WTC11 (cell line): Measurements from ENCODE around the gene POU3F3. TPM values are rescaled to one million over a fixed set of nuclear protein-coding genes. Genes with fewer than 3 reads are reported as not detected.

Experiments used
- ATAC-seq: fragments of 200-7000 bp; cut with Tn5 transposase; 2 replicates; pipeline ENCODE4 v1.10.0; 2021; ENCODE audit warnings: mild to moderate bottlenecking, moderate library complexity
- CTCF ChIA-PET: fragments of 300-600 bp; sonication (Branson Sonifier 250); formaldehyde crosslinking; loops from one replicate; lab custom pipeline; 2021; ENCODE audit warnings: antibody characterized with exemption; lab: Charles Lee
- POLR2A ChIA-PET: fragments of 350-600 bp; sonication (Branson Sonifier 250); formaldehyde crosslinking; loops from one replicate; lab custom pipeline; 2021; ENCODE audit warnings: antibody characterized with exemption; lab: Charles Lee
- DNase-seq: peaks from one replicate; pipeline ENCODE4 v3.0.0; 2021; ENCODE audit warnings: low spot score
- H3K27ac Mint-ChIP-seq: 2 replicates; pipeline ENCODE4 v1.8.0; 2021; ENCODE audit warnings: mixed read lengths
- H3K27me3 Mint-ChIP-seq: 2 replicates; pipeline ENCODE4 v1.8.0; 2021; ENCODE audit warnings: low read depth, mild to moderate bottlenecking, moderate library complexity, mixed read lengths
- H3K36me3 Mint-ChIP-seq: 2 replicates; pipeline ENCODE4 v1.8.0; 2021; ENCODE audit warnings: mixed read lengths
- H3K4me1 Mint-ChIP-seq: 2 replicates; pipeline ENCODE4 v1.8.0; 2022; ENCODE audit warnings: mixed read lengths
- H3K4me3 Mint-ChIP-seq: 2 replicates; pipeline ENCODE4 v1.8.0; 2021; ENCODE audit warnings: mild to moderate bottlenecking, moderate library complexity, mixed read lengths
- H3K9me3 Mint-ChIP-seq: 2 replicates; pipeline ENCODE4 v1.8.0; 2021; ENCODE audit warnings: mixed read lengths
- CREB1 ChIP-seq: sonication (generic); formaldehyde crosslinking; IDR thresholded peaks from 2 replicates; pipeline ENCODE4 v1.8.0; 2023; ENCODE audit warnings: mild to moderate bottlenecking, missing genetic modification reagents
- FOXJ3 ChIP-seq: sonication (generic); formaldehyde crosslinking; IDR thresholded peaks from 2 replicates; pipeline ENCODE4 v1.9.0; 2021; ENCODE audit warnings: missing genetic modification reagents, mild to moderate bottlenecking, borderline replicate concordance
- FOXP1 ChIP-seq: sonication (generic); formaldehyde crosslinking; IDR thresholded peaks from 2 replicates; pipeline ENCODE4 v1.8.0; 2022; ENCODE audit warnings: missing genetic modification reagents, mild to moderate bottlenecking, moderate library complexity, borderline replicate concordance
- MXD4 ChIP-seq: fragments of 250-450 bp; sonication (Bioruptor Pico); IDR thresholded peaks from 2 replicates; pipeline ENCODE4 v1.8.0; 2021; ENCODE audit warnings: mild to moderate bottlenecking, moderate library complexity, borderline replicate concordance
- NFATC4 ChIP-seq: fragments of 250-450 bp; sonication (Bioruptor Pico); IDR thresholded peaks from 2 replicates; pipeline ENCODE4 v1.9.0; 2021; ENCODE audit warnings: mild to moderate bottlenecking
- OVOL2 ChIP-seq: fragments of 250-450 bp; sonication (Bioruptor Pico); IDR thresholded peaks from 2 replicates; pipeline ENCODE4 v1.9.0; 2021; ENCODE audit warnings: mild to moderate bottlenecking, borderline replicate concordance
- TCF7 ChIP-seq: sonication (generic); formaldehyde crosslinking; IDR thresholded peaks from 2 replicates; pipeline ENCODE4 v1.8.0; 2022; ENCODE audit warnings: mild to moderate bottlenecking, low read depth, missing genetic modification reagents, moderate library complexity
- TP53 ChIP-seq: sonication (generic); formaldehyde crosslinking; IDR thresholded peaks from 2 replicates; pipeline ENCODE4 v1.8.1; 2023; ENCODE audit warnings: mild to moderate bottlenecking, missing genetic modification reagents
- ZNF416 ChIP-seq: fragments of 250-450 bp; sonication (Bioruptor Pico); IDR thresholded peaks from 2 replicates; pipeline ENCODE4 v1.9.0; 2021; ENCODE audit warnings: mild to moderate bottlenecking, inconsistent platforms
- total RNA-seq: library from RNA; stranded (reverse); gene quantifications from 3 replicates; pipeline ENCODE4 v1.2.3, GENCODE V29; 2021
- TF ChIP-seq, protein P1 (sequence below): sonication (generic); formaldehyde crosslinking; IDR thresholded peaks from 2 replicates; pipeline ENCODE4 v1.8.1; 2022; ENCODE audit warnings: low read depth, missing genetic modification reagents, borderline replicate concordance
- TF ChIP-seq, protein P2 (sequence below): fragments of 250-450 bp; sonication (Bioruptor Pico); IDR thresholded peaks from 2 replicates; pipeline ENCODE4 v1.8.0; 2021; ENCODE audit warnings: mild to moderate bottlenecking
- TF ChIP-seq, protein P3 (sequence below): sonication (generic); formaldehyde crosslinking; IDR thresholded peaks from 2 replicates; pipeline ENCODE4 v1.8.0; 2023; ENCODE audit warnings: mild to moderate bottlenecking, missing genetic modification reagents
- TF ChIP-seq, protein P4 (sequence below): sonication (generic); formaldehyde crosslinking; IDR thresholded peaks from 2 replicates; pipeline ENCODE4 v1.8.1; 2023; ENCODE audit warnings: mild to moderate bottlenecking, moderate library complexity, missing genetic modification reagents
- TF ChIP-seq, protein P5 (sequence below): sonication (generic); formaldehyde crosslinking; IDR thresholded peaks from 2 replicates; pipeline ENCODE4 v1.8.0; 2022; ENCODE audit warnings: mild to moderate bottlenecking, missing genetic modification reagents
- TF ChIP-seq, protein P6 (sequence below): sonication (generic); formaldehyde crosslinking; IDR thresholded peaks from 2 replicates; pipeline ENCODE4 v1.8.0; 2023; ENCODE audit warnings: missing genetic modification reagents, mild to moderate bottlenecking, borderline replicate concordance
- TF ChIP-seq, protein P7 (sequence below): sonication (generic); formaldehyde crosslinking; IDR thresholded peaks from 2 replicates; pipeline ENCODE4 v1.8.0; 2022; ENCODE audit warnings: mild to moderate bottlenecking, missing genetic modification reagents
- TF ChIP-seq, protein P8 (sequence below): sonication (generic); formaldehyde crosslinking; IDR thresholded peaks from 2 replicates; pipeline ENCODE4 v1.8.1; 2023; ENCODE audit warnings: mild to moderate bottlenecking, missing genetic modification reagents, borderline replicate concordance
- TF ChIP-seq, protein P9 (sequence below): sonication (generic); formaldehyde crosslinking; IDR thresholded peaks from 2 replicates; pipeline ENCODE4 v1.8.0; 2022; ENCODE audit warnings: mild to moderate bottlenecking, missing genetic modification reagents

The POU3F3 gene
- total RNA-seq, 1 experiment from 2014 or later: not detected

DNA sequence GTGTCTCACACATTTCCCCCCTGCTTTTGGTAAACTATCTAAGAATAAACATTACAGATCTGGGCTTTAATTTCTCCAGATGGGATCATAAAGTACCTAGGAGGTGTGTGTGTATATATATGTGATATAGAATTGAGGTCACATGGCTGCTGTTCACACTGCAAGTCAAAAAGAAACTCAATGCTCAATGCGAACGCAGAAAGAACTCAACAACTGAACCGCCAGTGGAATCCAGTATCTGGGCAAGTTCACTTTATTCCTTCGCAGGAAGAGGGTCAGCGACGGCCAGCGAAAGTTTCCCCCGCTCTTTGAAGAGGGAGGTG, 17.7 kb downstream of the POU3F3 start:
- ChIA-PET CTCF (interaction anchor here (0.9 to 3.2 kb wide), 5 partner anchors 8 to 73 kb away, joined by 8 to 59 read pairs (median 8); partner anchors contain the start of gene POU3F3), POLR2A (no interaction called here)
- Mint-ChIP-seq H3K4me1 (peaks cover 43% of the 10 kb centered on the region), H3K36me3 (no peaks in the 10 kb centered on the region), H3K27me3 (peaks cover 97% of the 10 kb centered on the region), H3K9me3 (no peaks in the 10 kb centered on the region), H3K4me3 (peak overlapping the region; percentile 79), H3K27ac (no peak overlapping the region)
- DNase-seq (no peak), ATAC-seq (no peak)
- TF ChIP-seq OVOL2 (no peak), FOXJ3 (CRISPR knock-in tag) (no peak), CREB1 (CRISPR knock-in tag) (no peak), FOXP1 (CRISPR knock-in tag) (no peak), ZNF416 (CRISPR knock-in tag) (no peak), NFATC4 (CRISPR knock-in tag) (no peak), MXD4 (CRISPR knock-in tag) (no peak), TCF7 (no peak), TP53 (CRISPR knock-in tag) (no peak)
- TF ChIP-seq, protein P1, sequence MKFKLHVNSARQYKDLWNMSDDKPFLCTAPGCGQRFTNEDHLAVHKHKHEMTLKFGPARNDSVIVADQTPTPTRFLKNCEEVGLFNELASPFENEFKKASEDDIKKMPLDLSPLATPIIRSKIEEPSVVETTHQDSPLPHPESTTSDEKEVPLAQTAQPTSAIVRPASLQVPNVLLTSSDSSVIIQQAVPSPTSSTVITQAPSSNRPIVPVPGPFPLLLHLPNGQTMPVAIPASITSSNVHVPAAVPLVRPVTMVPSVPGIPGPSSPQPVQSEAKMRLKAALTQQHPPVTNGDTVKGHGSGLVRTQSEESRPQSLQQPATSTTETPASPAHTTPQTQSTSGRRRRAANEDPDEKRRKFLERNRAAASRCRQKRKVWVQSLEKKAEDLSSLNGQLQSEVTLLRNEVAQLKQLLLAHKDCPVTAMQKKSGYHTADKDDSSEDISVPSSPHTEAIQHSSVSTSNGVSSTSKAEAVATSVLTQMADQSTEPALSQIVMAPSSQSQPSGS: no peak
- TF ChIP-seq, protein P2, sequence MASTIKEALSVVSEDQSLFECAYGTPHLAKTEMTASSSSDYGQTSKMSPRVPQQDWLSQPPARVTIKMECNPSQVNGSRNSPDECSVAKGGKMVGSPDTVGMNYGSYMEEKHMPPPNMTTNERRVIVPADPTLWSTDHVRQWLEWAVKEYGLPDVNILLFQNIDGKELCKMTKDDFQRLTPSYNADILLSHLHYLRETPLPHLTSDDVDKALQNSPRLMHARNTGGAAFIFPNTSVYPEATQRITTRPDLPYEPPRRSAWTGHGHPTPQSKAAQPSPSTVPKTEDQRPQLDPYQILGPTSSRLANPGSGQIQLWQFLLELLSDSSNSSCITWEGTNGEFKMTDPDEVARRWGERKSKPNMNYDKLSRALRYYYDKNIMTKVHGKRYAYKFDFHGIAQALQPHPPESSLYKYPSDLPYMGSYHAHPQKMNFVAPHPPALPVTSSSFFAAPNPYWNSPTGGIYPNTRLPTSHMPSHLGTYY (CRISPR knock-in tag): no peak
- TF ChIP-seq, protein P3, sequence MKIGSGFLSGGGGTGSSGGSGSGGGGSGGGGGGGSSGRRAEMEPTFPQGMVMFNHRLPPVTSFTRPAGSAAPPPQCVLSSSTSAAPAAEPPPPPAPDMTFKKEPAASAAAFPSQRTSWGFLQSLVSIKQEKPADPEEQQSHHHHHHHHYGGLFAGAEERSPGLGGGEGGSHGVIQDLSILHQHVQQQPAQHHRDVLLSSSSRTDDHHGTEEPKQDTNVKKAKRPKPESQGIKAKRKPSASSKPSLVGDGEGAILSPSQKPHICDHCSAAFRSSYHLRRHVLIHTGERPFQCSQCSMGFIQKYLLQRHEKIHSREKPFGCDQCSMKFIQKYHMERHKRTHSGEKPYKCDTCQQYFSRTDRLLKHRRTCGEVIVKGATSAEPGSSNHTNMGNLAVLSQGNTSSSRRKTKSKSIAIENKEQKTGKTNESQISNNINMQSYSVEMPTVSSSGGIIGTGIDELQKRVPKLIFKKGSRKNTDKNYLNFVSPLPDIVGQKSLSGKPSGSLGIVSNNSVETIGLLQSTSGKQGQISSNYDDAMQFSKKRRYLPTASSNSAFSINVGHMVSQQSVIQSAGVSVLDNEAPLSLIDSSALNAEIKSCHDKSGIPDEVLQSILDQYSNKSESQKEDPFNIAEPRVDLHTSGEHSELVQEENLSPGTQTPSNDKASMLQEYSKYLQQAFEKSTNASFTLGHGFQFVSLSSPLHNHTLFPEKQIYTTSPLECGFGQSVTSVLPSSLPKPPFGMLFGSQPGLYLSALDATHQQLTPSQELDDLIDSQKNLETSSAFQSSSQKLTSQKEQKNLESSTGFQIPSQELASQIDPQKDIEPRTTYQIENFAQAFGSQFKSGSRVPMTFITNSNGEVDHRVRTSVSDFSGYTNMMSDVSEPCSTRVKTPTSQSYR (CRISPR knock-in tag): no peak
- TF ChIP-seq, protein P4, sequence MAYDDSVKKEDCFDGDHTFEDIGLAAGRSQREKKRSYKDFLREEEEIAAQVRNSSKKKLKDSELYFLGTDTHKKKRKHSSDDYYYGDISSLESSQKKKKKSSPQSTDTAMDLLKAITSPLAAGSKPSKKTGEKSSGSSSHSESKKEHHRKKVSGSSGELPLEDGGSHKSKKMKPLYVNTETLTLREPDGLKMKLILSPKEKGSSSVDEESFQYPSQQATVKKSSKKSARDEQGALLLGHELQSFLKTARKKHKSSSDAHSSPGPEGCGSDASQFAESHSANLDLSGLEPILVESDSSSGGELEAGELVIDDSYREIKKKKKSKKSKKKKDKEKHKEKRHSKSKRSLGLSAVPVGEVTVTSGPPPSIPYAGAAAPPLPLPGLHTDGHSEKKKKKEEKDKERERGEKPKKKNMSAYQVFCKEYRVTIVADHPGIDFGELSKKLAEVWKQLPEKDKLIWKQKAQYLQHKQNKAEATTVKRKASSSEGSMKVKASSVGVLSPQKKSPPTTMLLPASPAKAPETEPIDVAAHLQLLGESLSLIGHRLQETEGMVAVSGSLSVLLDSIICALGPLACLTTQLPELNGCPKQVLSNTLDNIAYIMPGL (CRISPR knock-in tag): no peak
- TF ChIP-seq, protein P5, sequence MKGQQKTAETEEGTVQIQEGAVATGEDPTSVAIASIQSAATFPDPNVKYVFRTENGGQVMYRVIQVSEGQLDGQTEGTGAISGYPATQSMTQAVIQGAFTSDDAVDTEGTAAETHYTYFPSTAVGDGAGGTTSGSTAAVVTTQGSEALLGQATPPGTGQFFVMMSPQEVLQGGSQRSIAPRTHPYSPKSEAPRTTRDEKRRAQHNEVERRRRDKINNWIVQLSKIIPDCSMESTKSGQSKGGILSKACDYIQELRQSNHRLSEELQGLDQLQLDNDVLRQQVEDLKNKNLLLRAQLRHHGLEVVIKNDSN (CRISPR knock-in tag): no peak
- TF ChIP-seq, protein P6, sequence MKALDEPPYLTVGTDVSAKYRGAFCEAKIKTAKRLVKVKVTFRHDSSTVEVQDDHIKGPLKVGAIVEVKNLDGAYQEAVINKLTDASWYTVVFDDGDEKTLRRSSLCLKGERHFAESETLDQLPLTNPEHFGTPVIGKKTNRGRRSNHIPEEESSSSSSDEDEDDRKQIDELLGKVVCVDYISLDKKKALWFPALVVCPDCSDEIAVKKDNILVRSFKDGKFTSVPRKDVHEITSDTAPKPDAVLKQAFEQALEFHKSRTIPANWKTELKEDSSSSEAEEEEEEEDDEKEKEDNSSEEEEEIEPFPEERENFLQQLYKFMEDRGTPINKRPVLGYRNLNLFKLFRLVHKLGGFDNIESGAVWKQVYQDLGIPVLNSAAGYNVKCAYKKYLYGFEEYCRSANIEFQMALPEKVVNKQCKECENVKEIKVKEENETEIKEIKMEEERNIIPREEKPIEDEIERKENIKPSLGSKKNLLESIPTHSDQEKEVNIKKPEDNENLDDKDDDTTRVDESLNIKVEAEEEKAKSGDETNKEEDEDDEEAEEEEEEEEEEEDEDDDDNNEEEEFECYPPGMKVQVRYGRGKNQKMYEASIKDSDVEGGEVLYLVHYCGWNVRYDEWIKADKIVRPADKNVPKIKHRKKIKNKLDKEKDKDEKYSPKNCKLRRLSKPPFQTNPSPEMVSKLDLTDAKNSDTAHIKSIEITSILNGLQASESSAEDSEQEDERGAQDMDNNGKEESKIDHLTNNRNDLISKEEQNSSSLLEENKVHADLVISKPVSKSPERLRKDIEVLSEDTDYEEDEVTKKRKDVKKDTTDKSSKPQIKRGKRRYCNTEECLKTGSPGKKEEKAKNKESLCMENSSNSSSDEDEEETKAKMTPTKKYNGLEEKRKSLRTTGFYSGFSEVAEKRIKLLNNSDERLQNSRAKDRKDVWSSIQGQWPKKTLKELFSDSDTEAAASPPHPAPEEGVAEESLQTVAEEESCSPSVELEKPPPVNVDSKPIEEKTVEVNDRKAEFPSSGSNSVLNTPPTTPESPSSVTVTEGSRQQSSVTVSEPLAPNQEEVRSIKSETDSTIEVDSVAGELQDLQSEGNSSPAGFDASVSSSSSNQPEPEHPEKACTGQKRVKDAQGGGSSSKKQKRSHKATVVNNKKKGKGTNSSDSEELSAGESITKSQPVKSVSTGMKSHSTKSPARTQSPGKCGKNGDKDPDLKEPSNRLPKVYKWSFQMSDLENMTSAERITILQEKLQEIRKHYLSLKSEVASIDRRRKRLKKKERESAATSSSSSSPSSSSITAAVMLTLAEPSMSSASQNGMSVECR (CRISPR knock-in tag): no peak
- TF ChIP-seq, protein P7, sequence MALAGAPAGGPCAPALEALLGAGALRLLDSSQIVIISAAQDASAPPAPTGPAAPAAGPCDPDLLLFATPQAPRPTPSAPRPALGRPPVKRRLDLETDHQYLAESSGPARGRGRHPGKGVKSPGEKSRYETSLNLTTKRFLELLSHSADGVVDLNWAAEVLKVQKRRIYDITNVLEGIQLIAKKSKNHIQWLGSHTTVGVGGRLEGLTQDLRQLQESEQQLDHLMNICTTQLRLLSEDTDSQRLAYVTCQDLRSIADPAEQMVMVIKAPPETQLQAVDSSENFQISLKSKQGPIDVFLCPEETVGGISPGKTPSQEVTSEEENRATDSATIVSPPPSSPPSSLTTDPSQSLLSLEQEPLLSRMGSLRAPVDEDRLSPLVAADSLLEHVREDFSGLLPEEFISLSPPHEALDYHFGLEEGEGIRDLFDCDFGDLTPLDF: no peak
- TF ChIP-seq, protein P8, sequence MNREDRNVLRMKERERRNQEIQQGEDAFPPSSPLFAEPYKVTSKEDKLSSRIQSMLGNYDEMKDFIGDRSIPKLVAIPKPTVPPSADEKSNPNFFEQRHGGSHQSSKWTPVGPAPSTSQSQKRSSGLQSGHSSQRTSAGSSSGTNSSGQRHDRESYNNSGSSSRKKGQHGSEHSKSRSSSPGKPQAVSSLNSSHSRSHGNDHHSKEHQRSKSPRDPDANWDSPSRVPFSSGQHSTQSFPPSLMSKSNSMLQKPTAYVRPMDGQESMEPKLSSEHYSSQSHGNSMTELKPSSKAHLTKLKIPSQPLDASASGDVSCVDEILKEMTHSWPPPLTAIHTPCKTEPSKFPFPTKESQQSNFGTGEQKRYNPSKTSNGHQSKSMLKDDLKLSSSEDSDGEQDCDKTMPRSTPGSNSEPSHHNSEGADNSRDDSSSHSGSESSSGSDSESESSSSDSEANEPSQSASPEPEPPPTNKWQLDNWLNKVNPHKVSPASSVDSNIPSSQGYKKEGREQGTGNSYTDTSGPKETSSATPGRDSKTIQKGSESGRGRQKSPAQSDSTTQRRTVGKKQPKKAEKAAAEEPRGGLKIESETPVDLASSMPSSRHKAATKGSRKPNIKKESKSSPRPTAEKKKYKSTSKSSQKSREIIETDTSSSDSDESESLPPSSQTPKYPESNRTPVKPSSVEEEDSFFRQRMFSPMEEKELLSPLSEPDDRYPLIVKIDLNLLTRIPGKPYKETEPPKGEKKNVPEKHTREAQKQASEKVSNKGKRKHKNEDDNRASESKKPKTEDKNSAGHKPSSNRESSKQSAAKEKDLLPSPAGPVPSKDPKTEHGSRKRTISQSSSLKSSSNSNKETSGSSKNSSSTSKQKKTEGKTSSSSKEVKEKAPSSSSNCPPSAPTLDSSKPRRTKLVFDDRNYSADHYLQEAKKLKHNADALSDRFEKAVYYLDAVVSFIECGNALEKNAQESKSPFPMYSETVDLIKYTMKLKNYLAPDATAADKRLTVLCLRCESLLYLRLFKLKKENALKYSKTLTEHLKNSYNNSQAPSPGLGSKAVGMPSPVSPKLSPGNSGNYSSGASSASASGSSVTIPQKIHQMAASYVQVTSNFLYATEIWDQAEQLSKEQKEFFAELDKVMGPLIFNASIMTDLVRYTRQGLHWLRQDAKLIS (CRISPR knock-in tag): no peak
- TF ChIP-seq, protein P9, sequence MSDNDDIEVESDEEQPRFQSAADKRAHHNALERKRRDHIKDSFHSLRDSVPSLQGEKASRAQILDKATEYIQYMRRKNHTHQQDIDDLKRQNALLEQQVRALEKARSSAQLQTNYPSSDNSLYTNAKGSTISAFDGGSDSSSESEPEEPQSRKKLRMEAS (CRISPR knock-in tag): no peak
